Measurements from ENCODE around the gene FAM168A. TPM values are rescaled to one million over a fixed set of nuclear protein-coding genes. Genes with fewer than 3 reads are reported as not detected.

Gene FAM168A
- total RNA-seq, 1 experiment from 2014 or later = 21.1 TPM

GRCh38 chr11:73566977-73567755 is 30.7 kb downstream of the FAM168A start:
- no peak overlapping the region for H2AFZ ChIP-seq (ENCODE audit: low read length)
- no peak overlapping the region for H3T11ph ChIP-seq (ENCODE audit: low read length)
- TF ChIP-seq, protein P1, sequence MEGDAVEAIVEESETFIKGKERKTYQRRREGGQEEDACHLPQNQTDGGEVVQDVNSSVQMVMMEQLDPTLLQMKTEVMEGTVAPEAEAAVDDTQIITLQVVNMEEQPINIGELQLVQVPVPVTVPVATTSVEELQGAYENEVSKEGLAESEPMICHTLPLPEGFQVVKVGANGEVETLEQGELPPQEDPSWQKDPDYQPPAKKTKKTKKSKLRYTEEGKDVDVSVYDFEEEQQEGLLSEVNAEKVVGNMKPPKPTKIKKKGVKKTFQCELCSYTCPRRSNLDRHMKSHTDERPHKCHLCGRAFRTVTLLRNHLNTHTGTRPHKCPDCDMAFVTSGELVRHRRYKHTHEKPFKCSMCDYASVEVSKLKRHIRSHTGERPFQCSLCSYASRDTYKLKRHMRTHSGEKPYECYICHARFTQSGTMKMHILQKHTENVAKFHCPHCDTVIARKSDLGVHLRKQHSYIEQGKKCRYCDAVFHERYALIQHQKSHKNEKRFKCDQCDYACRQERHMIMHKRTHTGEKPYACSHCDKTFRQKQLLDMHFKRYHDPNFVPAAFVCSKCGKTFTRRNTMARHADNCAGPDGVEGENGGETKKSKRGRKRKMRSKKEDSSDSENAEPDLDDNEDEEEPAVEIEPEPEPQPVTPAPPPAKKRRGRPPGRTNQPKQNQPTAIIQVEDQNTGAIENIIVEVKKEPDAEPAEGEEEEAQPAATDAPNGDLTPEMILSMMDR (conservative IDR thresholded peaks at IDR 0.05) = no peak
- H3K79me1 ChIP-seq (ENCODE audit: insufficient read depth, low read depth, low read length, poor library complexity, severe bottlenecking) = no peaks in the 10 kb centered on the region
- no peak overlapping the region for H3K23ac ChIP-seq (ENCODE audit: insufficient read length, low read depth, low read length)
- H3K79me2 ChIP-seq (ENCODE audit: insufficient read depth, low read length) = no peaks in the 10 kb centered on the region
- H4K5ac ChIP-seq (ENCODE audit: insufficient read length, low read depth, low read length) = no peak overlapping the region
- peak overlapping the region in 1 of 3 experiments; percentile 77; a peak in 2 of 7 replicates for H3K27ac Mint-ChIP-seq
- peaks cover 15 to 23% of the 10 kb centered on the region in 2 experiments for H3K4me1 Mint-ChIP-seq
- no peaks in the 10 kb centered on the region for H4K20me1 ChIP-seq (ENCODE audit: control insufficient read depth, insufficient read depth, insufficient read length)
- H3K27me3 Mint-ChIP-seq (ENCODE audit: low read depth) = no peaks in the 10 kb centered on the region
- no peak overlapping the region for H3K9ac ChIP-seq (ENCODE audit: extremely low read depth, insufficient read length, low read length)
- H3K23me2 ChIP-seq (ENCODE audit: insufficient read length, low read depth, low read length, poor library complexity, severe bottlenecking) = no peaks in the 10 kb centered on the region
- no peak overlapping the region for H2BK15ac ChIP-seq (ENCODE audit: low read depth, low read length)
- no peaks in the 10 kb centered on the region for H3K9me3 ChIP-seq (ENCODE audit: control insufficient read depth, low read depth, low read length)
- H3K4me1 ChIP-seq (ENCODE audit: insufficient read depth, low read length) = no peaks in the 10 kb centered on the region
- no peak overlapping the region for H4K91ac ChIP-seq (ENCODE audit: insufficient read length, low read depth, low read length)
- no peak overlapping the region for H3K27ac ChIP-seq (ENCODE audit: insufficient read length, low read depth, low read length)
- H4K8ac ChIP-seq (replicated peaks; ENCODE audit: insufficient read length, low read depth, low read length) = no peak overlapping the region
- WGBS (ENCODE audit: extremely low coverage, insufficient read length, low lambda C conversion rate) = no CpG with 5 or more reads among the region's 8 CpGs
- H3K4me2 ChIP-seq (ENCODE audit: insufficient read depth, insufficient read length, low read length) = no peak overlapping the region
- no peak overlapping the region for H3K56ac ChIP-seq (ENCODE audit: insufficient read length, low read depth, low read length)
- no peak overlapping the region for H2BK120ac ChIP-seq (ENCODE audit: low read depth, low read length, poor library complexity, severe bottlenecking)
- H3K36me3 Mint-ChIP-seq (ENCODE audit: insufficient read depth in 1 of 3, low read depth in 3 of 3) = peaks cover 2 to 7% (median 5%) of the 10 kb centered on the region in 3 experiments; a peak in 4 of 7 replicates
- no peak overlapping the region for H3K4me3 Mint-ChIP-seq
- H2BK5ac ChIP-seq (ENCODE audit: insufficient read length, low read length) = no peak overlapping the region
- H2AK5ac ChIP-seq (ENCODE audit: insufficient read length, low read length) = no peak overlapping the region
- H3K4ac ChIP-seq (ENCODE audit: low read depth, low read length) = no peak overlapping the region
- no peak overlapping the region for H2BK20ac ChIP-seq (ENCODE audit: low read depth, low read length, poor library complexity, severe bottlenecking)
- no peak overlapping the region for H3K14ac ChIP-seq (ENCODE audit: insufficient read depth, low read length)
- DNase-seq = no peak
- no peak overlapping the region for H3K18ac ChIP-seq (ENCODE audit: insufficient read length, low read depth, low read length)
- no peaks in the 10 kb centered on the region for H3K9me3 Mint-ChIP-seq
- no peak overlapping the region for H2BK12ac ChIP-seq (ENCODE audit: insufficient read length, low read depth, low read length)
- H3K27me3 ChIP-seq (ENCODE audit: insufficient read depth, low read length) = no peaks in the 10 kb centered on the region
